ENCODE data around the gene SHKBP1.
"Not testable (repeated sequence)": the region's sequence is repeated elsewhere in the genome, so short reads cannot be mapped to it uniquely, and the experiment has no call there.

SHKBP1 gene

DNA sequence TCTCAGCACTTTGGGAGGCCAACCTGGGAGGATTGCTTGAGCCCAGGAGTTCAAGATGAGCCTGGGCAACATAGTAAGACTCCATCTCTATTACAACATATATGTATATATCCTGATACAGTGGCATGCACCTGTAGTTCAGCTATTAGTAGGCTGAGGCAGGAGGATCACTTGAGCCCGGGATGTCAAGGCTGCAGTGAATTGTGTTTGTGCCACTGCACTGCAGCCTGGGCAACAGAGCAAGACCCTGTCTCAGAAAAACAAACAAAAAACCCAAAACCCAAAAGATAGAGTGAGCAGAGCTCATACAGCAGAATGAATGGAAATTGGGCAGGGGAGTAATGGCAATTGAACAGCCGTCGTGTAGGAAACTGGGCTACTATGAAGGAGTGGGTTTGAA lies 17.3 kb upstream of the SHKBP1 start:
- TF ChIP-seq FOXK2 (IDR thresholded peaks at IDR 0.05) (no peak), CTBP1 (IDR thresholded peaks at IDR 0.05; ENCODE audit: borderline replicate concordance) (no peak), ELF4 (IDR thresholded peaks at IDR 0.05) (no peak)
- ChIA-PET POLR2A (interaction anchor here (0.7 kb wide), 1 partner anchor 12 kb away, joined by 3 read pairs; no protein-coding TSS in a partner anchor), CTCF (interaction anchor here (0.6 to 1.4 kb wide), 3 partner anchors 10 to 84 kb away, joined by 3 to 7 read pairs (median 3); no protein-coding TSS in a partner anchor)
- DNase-seq (ENCODE audit: extremely low spot score), result no peak

DNA sequence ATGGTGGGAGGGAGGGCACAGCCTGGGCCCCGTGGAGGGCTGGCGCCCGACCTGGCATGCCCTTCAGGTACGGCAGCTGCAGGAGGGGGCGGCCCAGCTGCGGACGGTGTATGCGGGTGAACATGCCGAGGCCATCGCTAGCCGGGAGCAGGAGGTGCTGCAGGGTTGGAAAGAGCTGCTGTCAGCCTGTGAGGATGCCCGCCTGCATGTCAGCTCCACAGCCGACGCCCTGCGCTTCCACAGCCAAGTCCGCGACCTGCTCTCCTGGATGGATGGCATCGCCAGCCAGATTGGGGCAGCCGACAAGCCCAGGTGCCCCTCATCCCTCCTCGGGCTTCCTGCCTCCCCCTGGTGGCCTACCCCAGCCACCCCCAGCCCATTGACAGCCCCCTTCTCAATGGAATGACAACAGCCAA lies 16.6 kb upstream of the SHKBP1 start:
- POLR2A ChIA-PET, result no interaction called here
- DNase-seq (ENCODE audit: extremely low spot score), result no peak
- CTCF ChIA-PET, result interaction anchor here (0.6 kb wide), 1 partner anchor 84 kb away, joined by 3 read pairs; no protein-coding TSS in a partner anchor
- no peak for TF ChIP-seq FOXK2 (IDR thresholded peaks at IDR 0.05)
- TF ChIP-seq, protein P1, sequence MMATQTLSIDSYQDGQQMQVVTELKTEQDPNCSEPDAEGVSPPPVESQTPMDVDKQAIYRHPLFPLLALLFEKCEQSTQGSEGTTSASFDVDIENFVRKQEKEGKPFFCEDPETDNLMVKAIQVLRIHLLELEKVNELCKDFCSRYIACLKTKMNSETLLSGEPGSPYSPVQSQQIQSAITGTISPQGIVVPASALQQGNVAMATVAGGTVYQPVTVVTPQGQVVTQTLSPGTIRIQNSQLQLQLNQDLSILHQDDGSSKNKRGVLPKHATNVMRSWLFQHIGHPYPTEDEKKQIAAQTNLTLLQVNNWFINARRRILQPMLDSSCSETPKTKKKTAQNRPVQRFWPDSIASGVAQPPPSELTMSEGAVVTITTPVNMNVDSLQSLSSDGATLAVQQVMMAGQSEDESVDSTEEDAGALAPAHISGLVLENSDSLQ (IDR thresholded peaks at IDR 0.05), result no peak
- no peak for TF ChIP-seq BHLHE40 (IDR thresholded peaks at IDR 0.05; ENCODE audit: borderline replicate concordance)
- no peak for TF ChIP-seq HDGF (IDR thresholded peaks at IDR 0.05; ENCODE audit: borderline replicate concordance)

DNA sequence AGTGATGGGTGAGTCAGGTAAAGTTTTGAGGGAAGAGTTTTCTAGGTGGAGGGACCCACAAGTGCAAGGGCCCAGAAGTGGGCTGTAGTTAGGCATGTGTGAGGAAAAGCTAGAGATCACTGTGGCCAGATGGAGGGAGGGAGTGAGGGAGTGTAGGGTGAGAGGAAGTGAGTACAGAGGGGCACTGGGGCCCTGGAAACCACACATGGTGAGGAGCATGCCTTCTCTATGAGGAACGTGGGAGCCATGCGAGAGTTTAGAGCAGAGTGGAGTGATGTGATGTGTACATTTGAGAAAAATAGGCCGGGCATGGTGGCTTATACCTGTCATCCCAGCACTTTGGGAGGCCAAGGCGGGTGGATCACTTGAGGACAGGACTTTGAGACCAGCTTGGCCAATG lies 14.7 kb upstream of the SHKBP1 start:
- TF ChIP-seq ELF4 (IDR thresholded peaks at IDR 0.05), result no peak
- TF ChIP-seq CTBP1 (IDR thresholded peaks at IDR 0.05; ENCODE audit: borderline replicate concordance), result no peak
- TF ChIP-seq FOXK2 (IDR thresholded peaks at IDR 0.05), result no peak
- no peak for TF ChIP-seq BHLHE40 (IDR thresholded peaks at IDR 0.05; ENCODE audit: borderline replicate concordance)
- TF ChIP-seq TARDBP (IDR thresholded peaks at IDR 0.05), result no peak
- TF ChIP-seq SUZ12 (IDR thresholded peaks at IDR 0.05), result no peak
- no peak for TF ChIP-seq ARNT (IDR thresholded peaks at IDR 0.05)
- TF ChIP-seq L3MBTL2 (conservative IDR thresholded peaks at IDR 0.05), result no peak
- TF ChIP-seq, protein P1 (IDR thresholded peaks at IDR 0.05), result no peak
- no peak for TF ChIP-seq HDGF (IDR thresholded peaks at IDR 0.05; ENCODE audit: borderline replicate concordance)
- TF ChIP-seq ZNF384 (IDR thresholded peaks at IDR 0.05), result no peak
- no peak for TF ChIP-seq LEF1 (IDR thresholded peaks at IDR 0.05; ENCODE audit: borderline replicate concordance)
- TF ChIP-seq SP1 (IDR thresholded peaks at IDR 0.05), result no peak
- ChIA-PET CTCF (no interaction called here), POLR2A (no interaction called here)
- DNase-seq (ENCODE audit: extremely low spot score), result no peak

DNA sequence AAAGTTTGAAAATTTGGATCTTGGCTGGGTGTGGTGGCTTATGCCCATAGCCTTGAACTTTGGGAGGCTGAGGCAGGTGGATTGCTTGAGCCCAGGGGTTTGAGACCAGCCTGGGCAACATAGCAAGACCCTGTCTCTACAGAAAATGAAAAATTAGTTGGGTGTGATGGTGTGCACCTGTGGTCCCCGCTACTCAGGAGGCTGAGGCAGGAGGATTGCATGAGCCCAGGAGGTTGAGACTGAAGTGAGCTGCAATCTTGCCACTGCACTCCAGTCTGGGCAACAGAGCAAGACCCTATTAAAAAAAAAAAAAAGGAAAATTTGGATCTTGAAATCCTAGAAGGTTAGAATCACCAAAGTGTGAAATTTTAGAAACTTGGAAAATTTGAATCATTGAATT lies 12.1 kb upstream of the SHKBP1 start:
- CTCF ChIA-PET, result interaction anchor here (0.6 kb wide), 1 partner anchor 9 kb away, joined by 5 read pairs; no protein-coding TSS in a partner anchor
- DNase-seq (ENCODE audit: extremely low spot score); POLR2A ChIA-PET: not testable (repeated sequence)

DNA sequence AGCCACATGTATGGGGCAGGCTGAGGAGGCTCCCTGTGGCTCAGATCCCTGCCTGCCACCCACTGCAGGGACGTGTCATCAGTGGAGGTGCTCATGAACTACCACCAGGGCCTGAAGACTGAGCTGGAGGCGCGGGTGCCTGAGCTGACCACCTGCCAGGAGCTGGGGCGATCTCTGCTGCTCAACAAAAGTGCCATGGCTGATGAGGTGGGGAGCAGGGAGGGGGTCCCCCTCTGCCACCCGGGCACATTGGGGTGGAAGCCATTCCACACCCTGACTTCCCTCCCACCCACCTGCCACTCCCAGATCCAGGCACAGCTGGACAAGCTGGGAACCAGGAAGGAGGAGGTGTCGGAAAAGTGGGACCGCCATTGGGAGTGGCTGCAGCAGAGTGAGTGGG lies 11.3 kb upstream of the SHKBP1 start:
- ChIA-PET CTCF (interaction anchor here (0.6 kb wide), 1 partner anchor 28 kb away, joined by 5 read pairs; no protein-coding TSS in a partner anchor), POLR2A (no interaction called here)
- TF ChIP-seq ARNT (IDR thresholded peaks at IDR 0.05), result no peak
- no peak for TF ChIP-seq BHLHE40 (IDR thresholded peaks at IDR 0.05; ENCODE audit: borderline replicate concordance)
- TF ChIP-seq CTBP1 (IDR thresholded peaks at IDR 0.05; ENCODE audit: borderline replicate concordance), result no peak
- TF ChIP-seq, protein P1 (IDR thresholded peaks at IDR 0.05), result no peak
- no peak for TF ChIP-seq SP1 (IDR thresholded peaks at IDR 0.05)
- no peak for TF ChIP-seq ELF4 (IDR thresholded peaks at IDR 0.05)
- no peak for TF ChIP-seq FOXM1 (IDR thresholded peaks at IDR 0.05; ENCODE audit: borderline replicate concordance)
- TF ChIP-seq ZNF384 (IDR thresholded peaks at IDR 0.05), result no peak
- TF ChIP-seq FOXA1 (IDR thresholded peaks at IDR 0.05), result no peak
- no peak for DNase-seq (ENCODE audit: extremely low spot score)

DNA sequence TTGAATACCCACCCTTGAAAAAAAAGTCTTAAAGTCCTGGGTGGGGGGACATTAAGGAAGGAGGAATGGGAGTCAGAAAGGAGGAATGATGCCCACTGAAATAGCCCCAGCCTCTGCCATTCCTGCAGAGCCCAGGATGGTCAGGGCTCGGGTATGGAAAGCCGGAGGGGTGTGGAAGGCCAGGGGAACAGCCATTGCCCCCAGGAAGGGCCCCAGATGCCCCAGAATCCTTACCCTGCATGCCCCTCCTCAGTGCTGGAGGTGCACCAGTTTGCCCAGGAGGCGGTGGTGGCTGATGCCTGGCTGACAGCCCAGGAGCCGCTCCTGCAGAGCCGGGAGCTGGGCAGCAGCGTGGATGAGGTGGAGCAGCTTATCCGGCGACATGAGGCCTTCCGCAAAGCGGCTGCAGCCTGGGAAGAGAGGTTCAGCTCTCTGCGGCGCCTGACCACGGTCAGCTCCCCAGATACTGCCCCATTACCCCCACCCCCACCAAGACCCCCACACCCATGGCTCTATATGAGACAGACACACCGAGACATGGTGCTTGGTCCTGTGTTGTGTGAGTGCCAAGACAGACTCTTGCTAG lies 10.7 kb upstream of the SHKBP1 start:
- ChIA-PET POLR2A (no interaction called here), CTCF (interaction anchor here (0.6 kb wide), 1 partner anchor 28 kb away, joined by 5 read pairs; no protein-coding TSS in a partner anchor)
- no peak for TF ChIP-seq BHLHE40 (IDR thresholded peaks at IDR 0.05; ENCODE audit: borderline replicate concordance)

DNA sequence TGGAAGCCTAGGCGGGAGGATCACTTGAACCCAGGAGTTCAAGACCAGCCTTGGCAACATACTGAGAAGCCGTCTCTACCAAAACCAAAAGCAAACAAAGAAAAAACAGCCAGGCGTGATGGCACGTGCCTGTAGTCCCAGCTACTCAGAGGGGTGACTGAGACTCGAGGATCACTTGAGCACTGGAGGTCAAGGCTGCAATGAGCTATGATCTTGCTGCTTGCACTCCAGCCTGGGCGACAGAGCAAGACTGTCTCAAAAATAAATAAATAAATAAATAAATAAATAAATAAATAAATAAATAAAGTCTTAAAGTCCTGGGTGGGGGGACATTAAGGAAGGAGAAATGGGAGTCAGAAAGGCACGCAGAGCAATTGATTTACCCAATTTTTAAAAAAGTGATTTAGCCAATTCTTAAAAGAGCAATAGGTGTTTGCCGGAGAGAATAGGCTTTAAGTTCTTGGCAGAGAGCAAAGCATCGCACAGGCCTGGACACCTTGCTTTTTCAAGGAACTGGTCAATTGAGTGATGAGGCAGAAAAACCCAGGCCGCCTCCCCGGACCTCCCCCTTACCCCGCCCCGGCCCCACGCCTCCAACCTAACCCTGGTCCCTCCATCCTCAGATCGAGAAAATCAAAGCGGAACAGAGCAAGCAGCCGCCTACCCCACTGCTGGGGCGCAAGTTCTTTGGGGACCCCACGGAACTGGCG lies 9.5 kb upstream of the SHKBP1 start:
- DNase-seq (ENCODE audit: extremely low spot score), result no peak
- ChIA-PET POLR2A (no interaction called here), CTCF (no interaction called here)
- TF ChIP-seq FOXM1 (IDR thresholded peaks at IDR 0.05; ENCODE audit: borderline replicate concordance) (no peak), L3MBTL2 (conservative IDR thresholded peaks at IDR 0.05) (peak; percentile 32; the same call in 1 of the 2 replicates)

More for the DNA sequence above, 10.7 kb upstream of the SHKBP1 start:
- DNase-seq (ENCODE audit: extremely low spot score), result no peak

All from HEK293T (cell line).